NAMALWA (cell line): ENCODE measurements around the gene MATN1.
A peak's percentile ranks its signal among the peaks of the same experiment; 100 is the strongest.
"Not testable (repeated sequence)": the region's sequence is repeated elsewhere in the genome, so short reads cannot be mapped to it uniquely, and the experiment has no call there.

ENCODE experiments used
- DNase-seq: peaks from one replicate; pipeline ENCODE4 v3.0.0-alpha.2; 2015; ENCODE audit warnings: low spot score

MATN1 gene

GRCh38 chr1:30723331-30723755, at the start of gene MATN1:
TSS of gene MATN1 (minus strand) at chr1:30723585. CDS start at chr1:30723551, 34 bp downstream.
- DNase-seq = no peak

GRCh38 chr1:30771005-30771404, 47.6 kb upstream of the MATN1 start:
- no peak for DNase-seq

GRCh38 chr1:30770150-30770549, 46.8 kb upstream of the MATN1 start:
- DNase-seq = no peak

GRCh38 chr1:30768830-30769718, 45.7 kb upstream of the MATN1 start:
- DNase-seq = no peak

- DNase-seq = no peak
These were observed 44.9 kb upstream of the MATN1 start for GRCh38 chr1:30768159-30768829.

- not testable (repeated sequence) for DNase-seq
These were observed 43.6 kb upstream of the MATN1 start for GRCh38 chr1:30766948-30767347.

GRCh38 chr1:30765556-30766434, 42.4 kb upstream of the MATN1 start:
- DNase-seq = no peak

GRCh38 chr1:30764939-30765555, 41.7 kb upstream of the MATN1 start:
- no peak for DNase-seq

GRCh38 chr1:30764396-30764795, 41.0 kb upstream of the MATN1 start:
- DNase-seq = no peak

- no peak for DNase-seq
These were observed 40.4 kb upstream of the MATN1 start for GRCh38 chr1:30763651-30764248.

- no peak for DNase-seq
These were observed 39.7 kb upstream of the MATN1 start for GRCh38 chr1:30762930-30763650.

GRCh38 chr1:30762152-30762929, 39.0 kb upstream of the MATN1 start:
- DNase-seq = no peak

GRCh38 chr1:30761381-30762151, 38.2 kb upstream of the MATN1 start:
- DNase-seq = peak; percentile 47

- DNase-seq = peak; percentile 89
These were observed 37.4 kb upstream of the MATN1 start for GRCh38 chr1:30760596-30761324.

- peak; percentile 74 for DNase-seq
These were observed 36.4 kb upstream of the MATN1 start for GRCh38 chr1:30759718-30760281.

- DNase-seq = peak; percentile 85
These were observed 35.5 kb upstream of the MATN1 start for GRCh38 chr1:30758785-30759380.

- no peak for DNase-seq
These were observed 34.8 kb upstream of the MATN1 start for GRCh38 chr1:30758121-30758688.
